GM12878 (cell line): ENCODE results near the gene MXRA8. TPM values are rescaled to one million over a fixed set of nuclear protein-coding genes. Genes with fewer than 3 reads are reported as not detected.

Experiments used
- ATAC-seq: fragments of 200-7000 bp; cut with Tn5 transposase; 3 replicates; pipeline ENCODE4 v1.9.1; 2020; ENCODE audit warnings: mild to moderate bottlenecking, moderate library complexity
- BruUV-seq: library from RNA; stranded (reverse); fragments of 400-500 nt; replicated peaks from 2 replicates; lab custom pipeline; 2021; lab: Mats Ljungman, UMichigan
- CTCF ChIA-PET: fragments of 300-600 bp; sonication (Branson Sonifier 250); formaldehyde crosslinking; extraction: SDS; loops from one replicate; lab custom pipeline; 2021; ENCODE audit warnings: inconsistent platforms; lab: Yijun Ruan, JAX
- POLR2A ChIA-PET: fragments of 350-600 bp; formaldehyde crosslinking; extraction: SDS; loops from one replicate; lab custom pipeline; 2021; ENCODE audit warnings: inconsistent platforms; lab: Charles Lee
- RAD21 ChIA-PET: fragments of 300-600 bp; sonication (Branson Sonifier 250); formaldehyde crosslinking; loops from one replicate; lab custom pipeline; 2023; ENCODE audit warnings: antibody characterized with exemption; ENCODE audit not compliant: unreplicated experiment; lab: Charles Lee
- SMC1A ChIA-PET: fragments of 300-600 bp; sonication (Branson Sonifier 250); formaldehyde crosslinking; loops from one replicate; lab custom pipeline; 2023; ENCODE audit not compliant: unreplicated experiment, uncharacterized antibody; lab: Charles Lee
- DNase-seq: peaks from one replicate; pipeline ENCODE4 v3.0.0-alpha.2; 2011; ENCODE audit warnings: low read depth, low spot score
- FAIRE-seq: peaks from 3 replicates; lab custom pipeline; 2011; peaks lifted over from hg19 to GRCh38; lab: Jason Lieb, UNC
- H2AFZ ChIP-seq: 2 replicates; pipeline ENCODE4 v1.6.0; 2011; ENCODE audit warnings: low read depth, low read length, control low read depth; ENCODE audit not compliant: control insufficient read depth
- H3K27ac ChIP-seq: 2 replicates; pipeline ENCODE4 v1.5.1; 2011; ENCODE audit warnings: control low read depth; ENCODE audit not compliant: control insufficient read depth, insufficient read depth
- H3K27me3 ChIP-seq, 2 experiments: replicated peaks in 1 of 2; 2 replicates each; pipeline versions ENCODE4 v1.6.0 to v1.6.1; 2011; ENCODE audit warnings: low read length in 1 of 2; ENCODE audit not compliant: control insufficient read depth in 2 of 2, insufficient read depth in 2 of 2
- H3K36me3 ChIP-seq, 2 experiments: 2 replicates each; pipeline ENCODE4 v1.5.1; 2011; ENCODE audit warnings: low read length in 1 of 2; ENCODE audit not compliant: control insufficient read depth in 2 of 2, insufficient read depth in 2 of 2
- H3K4me1 ChIP-seq: 2 replicates; pipeline ENCODE4 v1.6.1; 2011; ENCODE audit warnings: mild to moderate bottlenecking, low read length, moderate library complexity, mixed read lengths; ENCODE audit not compliant: control insufficient read depth, insufficient read depth
- H3K4me2 ChIP-seq: 2 replicates; pipeline ENCODE4 v1.6.0; 2011; ENCODE audit warnings: control low read depth; ENCODE audit not compliant: control insufficient read depth, insufficient read depth
- H3K4me3 ChIP-seq: fragments of 200-600 bp; sonication (generic); 2 replicates; pipeline ENCODE4 v1.5.1; 2016
- H3K79me2 ChIP-seq: 2 replicates; pipeline ENCODE4 v1.6.0; 2011; ENCODE audit warnings: low read length; ENCODE audit not compliant: control insufficient read depth, insufficient read depth
- H3K9ac ChIP-seq: 2 replicates; pipeline ENCODE4 v1.8.0; 2011; ENCODE audit warnings: low read length, control low read depth, mixed read lengths; ENCODE audit not compliant: control insufficient read depth, insufficient read depth
- H3K9me3 ChIP-seq: replicated peaks from 3 replicates; pipeline ENCODE4 v1.5.1; 2011; ENCODE audit warnings: mild to moderate bottlenecking, low read length; ENCODE audit not compliant: control insufficient read depth, insufficient read depth
- H4K20me1 ChIP-seq: 2 replicates; pipeline ENCODE4 v1.6.0; 2011; ENCODE audit not compliant: control insufficient read depth, insufficient read depth
- BACH1 ChIP-seq: fragments of 450-650 bp; IDR thresholded peaks from 2 replicates; pipeline ENCODE4 v1.6.1; 2017; ENCODE audit warnings: mild to moderate bottlenecking, borderline replicate concordance
- HDGF ChIP-seq: fragments of 450-650 bp; IDR thresholded peaks from 2 replicates; pipeline ENCODE4 v1.6.1; 2016; ENCODE audit warnings: antibody characterized with exemption
- JUNB ChIP-seq: IDR thresholded peaks from 2 replicates; pipeline ENCODE4 v1.6.1; 2016; ENCODE audit warnings: antibody characterized with exemption, mild to moderate bottlenecking
- KAT2A ChIP-seq: conservative IDR thresholded peaks from 2 replicates; pipeline ENCODE4 v1.6.1; 2011; ENCODE audit warnings: low read depth, low read length; ENCODE audit not compliant: control insufficient read depth
- LARP7 ChIP-seq: fragments of 450-650 bp; IDR thresholded peaks from 2 replicates; pipeline ENCODE4 v1.6.1; 2017; ENCODE audit warnings: mild to moderate bottlenecking
- MEF2A ChIP-seq: IDR thresholded peaks from 2 replicates; pipeline ENCODE4 v1.6.1; 2011; ENCODE audit warnings: low read depth, mild to moderate bottlenecking, low read length, moderate library complexity; ENCODE audit not compliant: insufficient read depth
- MEF2B ChIP-seq: fragments of 450-650 bp; IDR thresholded peaks from 2 replicates; pipeline ENCODE4 v1.6.1; 2018; ENCODE audit warnings: mild to moderate bottlenecking, moderate library complexity; ENCODE audit not compliant: partially characterized antibody, poor library complexity, severe bottlenecking
- MTA3 ChIP-seq: IDR thresholded peaks from 2 replicates; pipeline ENCODE4 v1.6.1; 2012; ENCODE audit warnings: low read length, inconsistent platforms, borderline replicate concordance
- RELB ChIP-seq: fragments of 450-650 bp; IDR thresholded peaks from 2 replicates; pipeline ENCODE4 v1.6.1; 2017; ENCODE audit warnings: low read depth, mild to moderate bottlenecking, moderate library complexity
- STAT1 ChIP-seq: fragments of 450-650 bp; conservative IDR thresholded peaks from 2 replicates; pipeline ENCODE4 v1.6.1; 2014; ENCODE audit warnings: antibody characterized with exemption, mild to moderate bottlenecking
- SUZ12 ChIP-seq: fragments of 200-600 bp; sonication (generic); IDR thresholded peaks from one replicate; pipeline ENCODE4 v1.6.1; 2018; ENCODE audit warnings: antibody characterized with exemption, mild to moderate bottlenecking; ENCODE audit not compliant: unreplicated experiment
- ZBTB11 ChIP-seq: fragments of 450-650 bp; formaldehyde crosslinking; IDR thresholded peaks from 2 replicates; pipeline ENCODE4 v1.5.0; 2022; ENCODE audit warnings: mild to moderate bottlenecking, missing genetic modification characterization
- ZBTB40 ChIP-seq: fragments of 450-650 bp; IDR thresholded peaks from 2 replicates; pipeline ENCODE4 v1.6.1; 2016; ENCODE audit warnings: mild to moderate bottlenecking, moderate library complexity, borderline replicate concordance
- ZNF384 ChIP-seq: IDR thresholded peaks from 2 replicates; pipeline ENCODE4 v1.6.1; 2012; ENCODE audit warnings: low read depth, mild to moderate bottlenecking, low read length, improper control_type of control experiment, borderline replicate concordance
- WGBS: methylation state at CpG from one replicate; pipeline ENCODE4 v1.1.6; 2016; ENCODE audit warnings: low lambda C conversion rate; ENCODE audit not compliant: insufficient replicate concordance, insufficient coverage; ENCODE audit errors: missing lambda C conversion rate; 5-methylcytosine and 5-hydroxymethylcytosine counted together
- in situ Hi-C: fragments of 300-500 bp; cut with MboI; formaldehyde crosslinking; loops from 9 replicates; pipeline ENCODE4 v1.14.3; 2018; ENCODE audit warnings: mixed read lengths
- intact Hi-C: fragments of 100-400 bp; cut with micrococcal nuclease; formaldehyde crosslinking; loops from one replicate; pipeline ENCODE4 v1.14.2; 2022; ENCODE audit not compliant: unreplicated experiment
- polyA plus RNA-seq, 11 experiments: library from polyadenylated mRNA; depleted of rRNA in 4 of 11; unstranded in 6 of 11; stranded (reverse) in 5 of 11; fragments of >200 nt; fragmentation: Nextera tagmentation in 4 of 11; fragmentation: Illumina TruSeq in 1 of 11; extraction: Ambion mirVana in 4 of 11; extraction: Trizol in 1 of 11; gene quantifications; 1 replicate in 1 of 11; 2 replicates in 10 of 11; pipeline versions ENCODE4 v1.2.1 to v1.2.3, GENCODE V29; 2011 to 2016; ENCODE audit warnings: inconsistent platforms in 2 of 11, missing spikeins in 2 of 11, low read depth in 1 of 11
- total RNA-seq, 4 experiments: library from RNA; depleted of rRNA in 3 of 4; stranded (reverse); fragments of >200 nt in 3 of 4; fragmentation: Illumina TruSeq in 1 of 4; extraction: Trizol in 1 of 4; gene quantifications; 2 replicates each; pipeline versions ENCODE4 v1.2.1 to v1.2.3, GENCODE V29; 2013 to 2021

The MXRA8 gene
- total and polyA plus RNA-seq, 10 of the 15 experiments (the other 5 are each of a cell fraction or from before 2014, with no cell fraction given), result 0.11 to 0.54 (median 0.21) TPM; not detected in 6

GRCh38 chr1:1345860-1346500, 12.4 kb downstream of the MXRA8 start (continued):
- TF ChIP-seq BACH1, result no peak
- no peak for TF ChIP-seq LARP7
- TF ChIP-seq KAT2A, result no peak
- TF ChIP-seq MTA3, result no peak
- no peak for TF ChIP-seq JUNB
- TF ChIP-seq MEF2B, result no peak

- FAIRE-seq, result no peak
- TF ChIP-seq SUZ12 (no peak), HDGF (no peak), MEF2A (no peak), RELB (no peak), STAT1 (no peak), ZBTB40 (no peak), ZNF384 (no peak), ZBTB11 (no peak)
Measured at GRCh38 chr1:1345384-1345783, 13.0 kb downstream of the MXRA8 start.

More at GRCh38 chr1:1345384-1345783, 13.0 kb downstream of the MXRA8 start:
- ChIA-PET POLR2A (no interaction called here), RAD21 (no interaction called here), SMC1A (no interaction called here), CTCF (interaction anchor here (1.4 kb wide), 1 partner anchor 96 kb away, joined by 3 read pairs; no protein-coding TSS in a partner anchor)
- intact Hi-C loops, result no loop called here
- DNase-seq (no peak), ATAC-seq (no peak)
- peaks cover 6% of the 10 kb centered on the region; the same call in 1 of the 2 replicates for H3K4me1 ChIP-seq
- peaks cover 0 to 3% of the 10 kb centered on the region in 2 experiments for H3K36me3 ChIP-seq
- no peaks in the 10 kb centered on the region for H3K27me3 ChIP-seq
- 85% methylated on average over 16 of the region's 16 CpGs for WGBS
- no TSS peak for BruUV-seq
- in situ Hi-C loops, result no loop called here
- no peak overlapping the region for H3K27ac ChIP-seq
- H3K4me3 ChIP-seq, result no peak overlapping the region
- peaks cover 2% of the 10 kb centered on the region for H3K79me2 ChIP-seq
- H2AFZ ChIP-seq, result no peak overlapping the region
- no peak overlapping the region for H3K9ac ChIP-seq
- H4K20me1 ChIP-seq, result no peaks in the 10 kb centered on the region
- no peaks in the 10 kb centered on the region for H3K9me3 ChIP-seq
- H3K4me2 ChIP-seq, result no peak overlapping the region
